CD8-positive, alpha-beta memory T cell (primary cell): ENCODE measurements around the gene OR10G3. TPM values are rescaled to one million over a fixed set of nuclear protein-coding genes. Genes with fewer than 3 reads are reported as not detected.
A peak's percentile ranks its signal among the peaks of the same experiment; 100 is the strongest.

ENCODE experiments used
- CTCF ChIA-PET: fragments of 350-600 bp; sonication (Branson Sonifier 250); formaldehyde crosslinking; loops from one replicate; lab custom pipeline; 2021; ENCODE audit warnings: antibody characterized with exemption; lab: Charles Lee
- POLR2A ChIA-PET: fragments of 350-600 bp; sonication (Branson Sonifier 250); formaldehyde crosslinking; loops from one replicate; lab custom pipeline; 2021; ENCODE audit warnings: antibody characterized with exemption; lab: Charles Lee
- DNase-seq, 5 donors: peaks; one replicate each; pipeline versions ENCODE4 v3.0.0 to v3.0.0-alpha.2; 2020 to 2022; ENCODE audit warnings: mixed read lengths in 1 of 5
- H3K27ac ChIP-seq: one replicate; pipeline ENCODE4 v1.7.0; 2013; ENCODE audit warnings: low read depth, mild to moderate bottlenecking, low read length, moderate library complexity
- H3K27me3 ChIP-seq: 2 replicates; pipeline ENCODE4 v1.7.0; 2013; ENCODE audit warnings: low read length, mild to moderate bottlenecking; ENCODE audit not compliant: insufficient read depth, poor library complexity, severe bottlenecking
- H3K36me3 ChIP-seq: 2 replicates; pipeline ENCODE4 v1.7.0; 2013; ENCODE audit warnings: mild to moderate bottlenecking, low read length, moderate library complexity; ENCODE audit not compliant: insufficient read depth
- H3K4me1 ChIP-seq: 2 replicates; pipeline ENCODE4 v1.7.0; 2013; ENCODE audit warnings: mild to moderate bottlenecking, low read length, moderate library complexity; ENCODE audit not compliant: insufficient read depth
- H3K4me3 ChIP-seq: 2 replicates; pipeline ENCODE4 v1.7.0; 2013; ENCODE audit warnings: mild to moderate bottlenecking, low read length
- H3K9me3 ChIP-seq: 2 replicates; pipeline ENCODE4 v1.7.0; 2013; ENCODE audit warnings: mild to moderate bottlenecking, low read length
- H3K27ac Mint-ChIP-seq, 8 donors: one replicate each; pipeline ENCODE4 v1.8.0; 2020 to 2021; ENCODE audit warnings: mixed read lengths in 8 of 8, mild to moderate bottlenecking in 6 of 8, inconsistent platforms in 3 of 8, moderate library complexity in 3 of 8
- H3K27me3 Mint-ChIP-seq, 2 donors: one replicate each; pipeline ENCODE4 v1.8.0; 2020 to 2021; ENCODE audit warnings: mixed read lengths in 2 of 2, mild to moderate bottlenecking in 1 of 2, moderate library complexity in 1 of 2
- H3K36me3 Mint-ChIP-seq, 3 donors: one replicate each; pipeline ENCODE4 v1.8.0; 2020 to 2021; ENCODE audit warnings: mixed read lengths in 3 of 3, inconsistent platforms in 1 of 3, mild to moderate bottlenecking in 1 of 3
- H3K4me1 Mint-ChIP-seq, 3 donors: one replicate each; pipeline ENCODE4 v1.8.0; 2020 to 2021; ENCODE audit warnings: mixed read lengths in 3 of 3, inconsistent platforms in 1 of 3, mild to moderate bottlenecking in 1 of 3
- H3K4me3 Mint-ChIP-seq, 7 donors: one replicate each; pipeline ENCODE4 v1.8.0; 2020 to 2021; ENCODE audit warnings: mixed read lengths in 7 of 7, mild to moderate bottlenecking in 6 of 7, moderate library complexity in 4 of 7, inconsistent platforms in 2 of 7
- H3K9me3 Mint-ChIP-seq, 5 donors: one replicate each; pipeline ENCODE4 v1.8.0; 2020 to 2022; ENCODE audit warnings: mixed read lengths in 5 of 5, mild to moderate bottlenecking in 3 of 5, moderate library complexity in 2 of 5, inconsistent platforms in 1 of 5
- polyA plus RNA-seq: library from polyadenylated mRNA; unstranded; fragments of 300-500 nt; fragmentation: Illumina TruSeq; gene quantifications from one replicate; pipeline ENCODE4 v1.2.3, GENCODE V29; 2021
- total RNA-seq, 2 experiments: library from RNA; stranded (reverse); gene quantifications; one replicate each; pipeline ENCODE4 v1.2.3, GENCODE V29; 2021

The OR10G3 gene
- total and polyA plus RNA-seq, 3 experiments from 2014 or later, result not detected

DNA sequence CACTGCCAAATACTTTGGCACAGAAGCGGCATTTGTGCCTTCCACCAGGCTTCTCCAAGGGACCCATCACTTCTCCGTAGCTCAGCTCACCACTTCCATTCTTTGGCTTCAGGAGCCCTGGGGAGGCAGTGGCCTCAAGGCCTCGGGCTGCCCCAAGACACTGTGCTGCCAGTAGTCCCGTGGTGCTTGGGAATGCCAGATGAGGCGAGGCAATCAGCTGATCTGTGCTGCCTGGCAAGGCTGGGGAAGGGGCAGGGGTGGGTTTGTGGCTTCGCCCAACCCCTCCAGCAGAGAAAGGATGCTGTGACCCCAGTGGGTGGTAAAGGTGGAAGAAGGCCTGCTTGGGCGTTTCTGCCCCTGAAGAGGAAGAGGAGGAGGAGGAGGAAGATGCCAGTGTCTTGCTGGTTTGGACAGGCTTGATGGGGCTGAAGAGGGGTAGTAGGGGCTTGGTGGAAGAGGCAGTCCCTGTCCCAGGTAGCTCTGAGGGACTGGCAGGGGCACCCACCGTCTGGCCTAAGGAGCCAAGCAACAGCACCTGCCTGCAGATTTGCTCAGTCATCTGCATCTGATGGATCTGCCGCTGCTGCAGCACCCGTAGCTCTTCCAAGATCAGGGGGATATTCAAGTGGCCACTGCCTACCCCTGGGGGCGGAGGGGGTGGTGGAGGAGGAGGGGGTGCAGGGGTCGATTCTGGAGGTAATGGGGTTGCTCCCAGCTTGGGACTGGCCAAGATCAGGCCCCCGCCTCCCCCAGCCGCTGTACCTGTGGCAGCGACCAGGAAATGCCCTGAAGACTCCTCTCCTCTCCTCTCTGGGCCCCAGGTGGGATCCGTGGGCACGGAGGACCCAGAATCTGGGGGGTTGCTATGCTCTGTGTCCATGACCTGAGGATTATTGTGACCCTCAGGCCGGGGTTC, 55.0 kb downstream of the OR10G3 start:
- ChIA-PET POLR2A (interaction anchor here (0.6 kb wide), 1 partner anchor 1101 kb away, joined by 9 read pairs; no protein-coding TSS in a partner anchor), CTCF (interaction anchor here (1.1 to 1.8 kb wide), 2 partner anchors 14 to 32 kb away, joined by 4 to 9 read pairs; partner anchors contain the start of gene METTL3)
- peak overlapping the region in 6 of 8 donors; percentile 41 to 98 (median 79) for H3K27ac Mint-ChIP-seq
- Histone ChIP-seq H3K4me1 (peaks cover 11% of the 10 kb centered on the region), H3K27ac (no peak overlapping the region), H3K36me3 (no peaks in the 10 kb centered on the region), H3K4me3 (no peak overlapping the region), H3K9me3 (no peaks in the 10 kb centered on the region), H3K27me3 (no peaks in the 10 kb centered on the region)
- no peak for DNase-seq
- no peaks in the 10 kb centered on the region for H3K9me3 Mint-ChIP-seq
- no peaks in the 10 kb centered on the region for H3K36me3 Mint-ChIP-seq
- H3K4me1 Mint-ChIP-seq, result peaks cover 10 to 15% (median 14%) of the 10 kb centered on the region in 3 donors
- no peaks in the 10 kb centered on the region for H3K27me3 Mint-ChIP-seq
- H3K4me3 Mint-ChIP-seq, result peak overlapping the region; percentile 74 to 94 (median 85)

DNA sequence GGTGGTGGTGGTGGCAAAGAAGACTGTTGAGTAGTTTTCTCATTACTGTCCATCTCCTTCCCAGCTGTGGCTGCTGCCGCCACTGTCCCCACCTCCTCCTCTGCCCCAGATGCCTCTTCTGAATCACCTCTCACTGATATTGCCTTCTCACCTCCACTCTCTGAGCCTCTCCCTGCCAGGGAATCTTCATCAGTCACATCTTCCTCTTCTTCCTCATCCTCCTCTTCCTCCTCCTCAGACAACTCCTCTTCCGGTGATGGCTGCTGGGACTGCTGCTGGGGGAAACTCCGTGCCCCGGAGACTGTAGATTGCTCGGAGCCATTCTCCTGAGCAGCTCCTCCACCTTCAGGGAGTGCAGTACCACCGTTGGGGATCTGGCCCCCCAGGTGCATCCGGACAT, 56.7 kb downstream of the OR10G3 start:
- ChIA-PET POLR2A (interaction anchor here (0.5 kb wide), 1 partner anchor 69 kb away, joined by 3 read pairs; no protein-coding TSS in a partner anchor), CTCF (interaction anchor here (0.8 to 1.8 kb wide), 2 partner anchors 25 to 33 kb away, joined by 3 to 4 read pairs; no protein-coding TSS in a partner anchor)
- peak overlapping the region in 3 of 7 donors; percentile 11 to 80 (median 60) for H3K4me3 Mint-ChIP-seq
- H3K4me1 Mint-ChIP-seq, result peaks cover 10 to 15% (median 14%) of the 10 kb centered on the region in 3 donors
- H3K36me3 Mint-ChIP-seq, result peaks cover 0 to 1% (median 0%) of the 10 kb centered on the region in 3 donors
- Histone ChIP-seq H3K4me1 (peaks cover 11% of the 10 kb centered on the region), H3K27ac (no peak overlapping the region), H3K9me3 (no peaks in the 10 kb centered on the region), H3K4me3 (no peak overlapping the region), H3K36me3 (no peaks in the 10 kb centered on the region), H3K27me3 (no peaks in the 10 kb centered on the region)
- no peaks in the 10 kb centered on the region for H3K9me3 Mint-ChIP-seq
- no peak for DNase-seq
- peaks cover 4 to 8% of the 10 kb centered on the region in 2 donors for H3K27me3 Mint-ChIP-seq
- peak overlapping the region in 1 of 8 donors; percentile 19 for H3K27ac Mint-ChIP-seq

DNA sequence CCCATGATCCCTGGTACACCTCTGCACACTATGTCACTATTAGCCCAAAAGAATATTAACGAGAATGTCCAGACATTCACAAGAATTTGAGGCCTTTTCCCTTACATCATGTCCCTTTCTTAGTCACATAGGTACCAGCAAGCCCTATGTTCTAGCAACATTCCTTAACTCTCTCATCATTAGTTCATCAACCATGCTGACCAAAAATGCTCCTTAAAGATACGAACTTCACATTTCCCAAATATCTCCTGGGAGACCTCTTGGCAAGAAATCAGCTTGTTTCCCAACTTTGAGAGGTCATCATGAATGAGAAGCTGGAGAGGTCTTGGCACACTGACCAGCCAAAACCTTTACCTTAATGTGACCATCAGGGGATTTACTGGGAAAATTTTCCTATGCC, 58.4 kb downstream of the OR10G3 start:
- POLR2A ChIA-PET, result no interaction called here
- CTCF ChIA-PET, result interaction anchor here (1.5 kb wide), 1 partner anchor 23 kb away, joined by 6 read pairs; no protein-coding TSS in a partner anchor

DNA sequence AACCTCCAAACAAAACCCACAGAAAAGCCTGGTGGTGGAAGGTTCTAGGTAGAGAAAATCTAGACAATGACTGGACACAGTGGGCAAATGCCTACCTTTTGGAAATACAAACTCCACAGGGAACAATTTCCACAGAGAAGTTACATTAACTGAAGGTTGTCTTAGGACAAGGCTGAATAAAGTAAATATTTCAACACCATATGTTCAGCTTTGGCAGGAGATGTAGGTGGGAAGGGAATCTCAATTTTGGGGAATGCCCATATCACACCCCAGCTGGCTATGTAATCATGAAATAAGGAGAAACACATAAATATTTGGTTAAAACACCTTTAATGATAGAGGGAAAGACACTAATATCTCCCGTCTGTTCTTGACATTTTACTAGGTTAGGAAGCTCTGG, 59.1 kb downstream of the OR10G3 start:
- POLR2A ChIA-PET, result no interaction called here
- peaks cover 4 to 13% of the 10 kb centered on the region in 2 donors for H3K27me3 Mint-ChIP-seq
- CTCF ChIA-PET, result interaction anchor here (1.5 to 1.6 kb wide), 2 partner anchors 9 to 22 kb away, joined by 4 to 6 read pairs; no protein-coding TSS in a partner anchor

More for the DNA sequence above, 58.4 kb downstream of the OR10G3 start:
- Histone ChIP-seq H3K27ac (no peak overlapping the region), H3K9me3 (no peaks in the 10 kb centered on the region), H3K4me1 (peaks cover 2% of the 10 kb centered on the region), H3K27me3 (no peaks in the 10 kb centered on the region), H3K4me3 (no peak overlapping the region), H3K36me3 (no peaks in the 10 kb centered on the region)
- Mint-ChIP-seq H3K36me3 (peaks cover 0 to 1% (median 0%) of the 10 kb centered on the region in 3 donors), H3K27ac (no peak overlapping the region), H3K9me3 (no peaks in the 10 kb centered on the region), H3K4me1 (peaks cover 5 to 6% (median 5%) of the 10 kb centered on the region in 3 donors), H3K4me3 (peak overlapping the region in 1 of 7 donors; percentile 22), H3K27me3 (peaks cover 4 to 8% of the 10 kb centered on the region in 2 donors)
- no peak for DNase-seq

DNA sequence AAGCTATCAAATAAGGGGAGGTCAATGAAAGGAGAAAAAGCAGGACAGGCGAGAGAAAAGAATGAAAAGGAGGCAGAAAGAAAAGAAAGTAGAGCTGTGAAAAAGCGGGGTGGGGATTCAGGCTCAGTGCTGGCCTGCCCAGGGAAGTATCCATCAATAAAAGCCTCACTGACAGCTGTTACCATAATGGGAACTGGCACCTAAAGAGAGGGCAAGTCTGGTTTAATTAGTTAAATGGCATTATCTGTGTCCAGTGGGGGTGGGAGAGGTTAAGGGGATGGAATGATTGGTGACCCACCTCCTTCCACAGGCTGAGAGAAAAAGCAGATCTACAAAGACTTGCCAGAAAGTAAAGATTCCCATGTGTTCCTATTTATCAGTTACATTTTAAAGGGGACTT, 61.2 kb downstream of the OR10G3 start:
- DNase-seq, result no peak
- Mint-ChIP-seq H3K36me3 (peaks cover 0 to 1% (median 0%) of the 10 kb centered on the region in 3 donors), H3K9me3 (no peaks in the 10 kb centered on the region), H3K4me1 (no peaks in the 10 kb centered on the region), H3K4me3 (no peak overlapping the region), H3K27ac (peak overlapping the region in 1 of 8 donors; percentile 39), H3K27me3 (peaks cover 4 to 14% of the 10 kb centered on the region in 2 donors)
- Histone ChIP-seq H3K9me3 (no peaks in the 10 kb centered on the region), H3K4me1 (no peaks in the 10 kb centered on the region), H3K4me3 (no peak overlapping the region), H3K27ac (no peak overlapping the region), H3K27me3 (no peaks in the 10 kb centered on the region), H3K36me3 (no peaks in the 10 kb centered on the region)
- ChIA-PET POLR2A (no interaction called here), CTCF (no interaction called here)

More for the DNA sequence above, 59.1 kb downstream of the OR10G3 start:
- no peaks in the 10 kb centered on the region for H3K4me1 ChIP-seq
- H3K9me3 ChIP-seq, result no peaks in the 10 kb centered on the region
- no peak overlapping the region for H3K27ac Mint-ChIP-seq
- H3K27ac ChIP-seq, result no peak overlapping the region
- no peaks in the 10 kb centered on the region for H3K36me3 ChIP-seq
- H3K4me1 Mint-ChIP-seq, result peaks cover 4 to 6% (median 4%) of the 10 kb centered on the region in 3 donors
- H3K9me3 Mint-ChIP-seq, result no peaks in the 10 kb centered on the region
- H3K4me3 Mint-ChIP-seq, result peak overlapping the region in 1 of 7 donors; percentile 22
- H3K27me3 ChIP-seq, result no peaks in the 10 kb centered on the region
- H3K4me3 ChIP-seq, result no peak overlapping the region
- peaks cover 0 to 1% (median 0%) of the 10 kb centered on the region in 3 donors for H3K36me3 Mint-ChIP-seq
- DNase-seq, result no peak

Other genes starting within 250 kb of the OR10G3 start
- gene SUPT16H, start 196.1 kb downstream of the OR10G3 start, total RNA-seq, result 100 to 1,000 TPM; 199 to 208 TPM
- 84.5 TPM for gene SUPT16H, start 196.1 kb downstream of the OR10G3 start, polyA plus RNA-seq
- gene CHD8, start 124.0 kb downstream of the OR10G3 start, total RNA-seq, result 10 to 100 TPM; 90.0 to 96.1 TPM
- 33.6 TPM for gene CHD8, start 124.0 kb downstream of the OR10G3 start, polyA plus RNA-seq
- 10 to 100 TPM; 25.5 to 25.7 TPM for gene RAB2B, start 103.1 kb downstream of the OR10G3 start, total RNA-seq
- gene RAB2B, start 103.1 kb downstream of the OR10G3 start, polyA plus RNA-seq, result 14.4 TPM
- gene TOX4, start 102.9 kb downstream of the OR10G3 start, total RNA-seq, result 10 to 100 TPM; 82.7 to 83.0 TPM
- gene TOX4, start 102.9 kb downstream of the OR10G3 start, polyA plus RNA-seq, result 93.3 TPM
- 10 to 100 TPM; 54.1 to 58.9 TPM for gene METTL3, start 68.7 kb downstream of the OR10G3 start, total RNA-seq
- 27.4 TPM for gene METTL3, start 68.7 kb downstream of the OR10G3 start, polyA plus RNA-seq
- gene SALL2, start 53.7 kb downstream of the OR10G3 start, total RNA-seq, result 1 to 10 TPM; 2.0 to 2.6 TPM
- gene SALL2, start 53.7 kb downstream of the OR10G3 start, polyA plus RNA-seq, result 1.4 TPM
- not detected for gene OR10G2, start 54.9 kb upstream of the OR10G3 start, total RNA-seq
- 0.20 TPM for gene OR10G2, start 54.9 kb upstream of the OR10G3 start, polyA plus RNA-seq
- gene OR4E2, start 73.8 kb upstream of the OR10G3 start, total RNA-seq, result not detected
- not detected for gene OR4E2, start 73.8 kb upstream of the OR10G3 start, polyA plus RNA-seq
- gene OR4E1, start 93.7 kb upstream of the OR10G3 start, total RNA-seq, result not detected
- not detected for gene OR4E1, start 93.7 kb upstream of the OR10G3 start, polyA plus RNA-seq